K562 (cell line): ENCODE data around the gene DNM1. TPM values are rescaled to one million over a fixed set of nuclear protein-coding genes. Genes with fewer than 3 reads are reported as not detected.

Experiments used
- ATF3 ChIP-seq, 2 experiments: fragments of 450-650 bp in 1 of 2; sonication (generic) in 1 of 2; formaldehyde crosslinking in 1 of 2; IDR thresholded peaks in 1 of 2; conservative IDR thresholded peaks in 1 of 2; 2 replicates each; pipeline versions ENCODE4 v1.6.1 to v1.8.1; 2016 to 2023; ENCODE audit warnings: mild to moderate bottlenecking in 2 of 2, moderate library complexity in 2 of 2, inconsistent platforms in 1 of 2, missing genetic modification reagents in 1 of 2
- LARP7 ChIP-seq: fragments of 450-650 bp; IDR thresholded peaks from 2 replicates; pipeline ENCODE4 v1.6.1; 2016
- MGA ChIP-seq: fragments of 450-650 bp; IDR thresholded peaks from 2 replicates; pipeline ENCODE4 v1.6.1; 2016; ENCODE audit warnings: mild to moderate bottlenecking, moderate library complexity
- MTA1 ChIP-seq: fragments of 450-650 bp; IDR thresholded peaks from 2 replicates; pipeline ENCODE4 v1.6.1; 2017; ENCODE audit warnings: borderline replicate concordance
- YY1 ChIP-seq, 3 experiments: IDR thresholded peaks; 2 replicates each; pipeline ENCODE4 v1.6.1; 2011; ENCODE audit warnings: low read length in 2 of 3, mild to moderate bottlenecking in 2 of 3, moderate library complexity in 2 of 3, borderline replicate concordance in 1 of 3, control low read depth in 1 of 3, low read depth in 1 of 3; ENCODE audit not compliant: insufficient read depth in 3 of 3, insufficient replicate concordance in 2 of 3, control insufficient read depth in 1 of 3, insufficient read length in 1 of 3; ENCODE audit errors: extremely low read depth in 1 of 3
- ZBTB2 ChIP-seq: fragments of 450-650 bp; IDR thresholded peaks from 2 replicates; pipeline ENCODE4 v1.6.1; 2016; ENCODE audit warnings: antibody characterized with exemption
- ZMIZ1 ChIP-seq, 2 experiments: fragments of 150-350 bp in 1 of 2; IDR thresholded peaks; 2 replicates each; pipeline ENCODE4 v1.6.1; 2012 to 2016; ENCODE audit warnings: low read depth in 2 of 2, low read length in 2 of 2, mild to moderate bottlenecking in 1 of 2, moderate library complexity in 1 of 2
- polyA plus RNA-seq, 8 experiments: library from polyadenylated mRNA; depleted of rRNA in 4 of 8; stranded (reverse) in 5 of 8; unstranded in 3 of 8; fragments of >200 nt; fragmentation: Nextera tagmentation in 2 of 8; fragmentation: Illumina TruSeq in 1 of 8; extraction: Ambion mirVana in 2 of 8; extraction: Trizol in 1 of 8; gene quantifications; 2 replicates each; pipeline versions ENCODE4 v1.2.1 to v1.2.3, GENCODE V29; 2011 to 2014; ENCODE audit warnings: inconsistent platforms in 1 of 8, missing spikeins in 1 of 8
- total RNA-seq, 7 experiments: library from RNA; depleted of rRNA in 6 of 7; stranded (reverse); fragments of >200 nt in 6 of 7; fragmentation: Illumina TruSeq in 2 of 7; extraction: Trizol in 2 of 7; gene quantifications; 2 replicates each; pipeline versions ENCODE4 v1.2.1 to v1.2.3, GENCODE V29; 2011 to 2021; ENCODE audit warnings: low replicate concordance in 1 of 7

Gene DNM1
- total and polyA plus RNA-seq, 9 of the 15 experiments (the other 6 are each of a cell fraction or from before 2014, with no cell fraction given), result 0.39 to 23.1 (median 9.1) TPM

GRCh38 chr9:128254362-128254761, 51.2 kb downstream of the DNM1 start (continued):
- TF ChIP-seq MGA (no peak), MTA1 (peak; percentile 67; the same call in 1 of the 2 replicates), LARP7 (peak; percentile 83), ATF3 (IDR thresholded peaks at IDR 0.05) (no peak), ATF3 (CRISPR knock-in tag; conservative IDR thresholded peaks at IDR 0.05) (no peak), ZMIZ1 (IDR thresholded peaks at IDR 0.05; ENCODE audit: low read depth in 2 of 2, low read length in 2 of 2) (no peak), ZBTB2 (peak; percentile 70; the same call in 1 of the 2 replicates), YY1 (IDR thresholded peaks at IDR 0.05; ENCODE audit: borderline replicate concordance in 1 of 3, control insufficient read depth in 1 of 3, extremely low read depth in 1 of 3, insufficient read depth in 3 of 3, insufficient read length in 1 of 3, insufficient replicate concordance in 2 of 3, low read depth in 1 of 3, low read length in 2 of 3) (peak in 1 of 3 experiments; percentile 46)
